Mesothelial cell of epicardium (in vitro differentiated cells): ENCODE data around the gene CHMP2B. TPM values are rescaled to one million over a fixed set of nuclear protein-coding genes. Genes with fewer than 3 reads are reported as not detected.

Experiments
- DNase-seq, 2 experiments: peaks; one replicate each; pipeline ENCODE4 v3.0.0; 2021; ENCODE audit warnings: low spot score in 2 of 2; ENCODE audit not compliant: unreplicated experiment in 2 of 2
- H3K27ac Mint-ChIP-seq: 2 replicates; pipeline ENCODE4 v1.8.0; 2021; ENCODE audit warnings: mixed read lengths
- H3K27me3 Mint-ChIP-seq: 2 replicates; pipeline ENCODE4 v1.8.0; 2021; ENCODE audit warnings: low read depth, mixed read lengths
- H3K36me3 Mint-ChIP-seq: 2 replicates; pipeline ENCODE4 v1.8.0; 2021; ENCODE audit warnings: mixed read lengths
- H3K4me1 Mint-ChIP-seq: 2 replicates; pipeline ENCODE4 v1.8.0; 2021; ENCODE audit warnings: mixed read lengths
- H3K4me3 Mint-ChIP-seq: 2 replicates; pipeline ENCODE4 v1.8.0; 2021; ENCODE audit warnings: mild to moderate bottlenecking, moderate library complexity, mixed read lengths
- H3K9me3 Mint-ChIP-seq: 2 replicates; pipeline ENCODE4 v1.8.0; 2021; ENCODE audit warnings: mixed read lengths
- total RNA-seq: library from RNA; stranded (reverse); gene quantifications from 3 replicates; pipeline ENCODE4 v1.2.1, GENCODE V29; 2021
- TF ChIP-seq, protein P1 (sequence below): fragments of 200-600 bp; sonication (generic); IDR thresholded peaks from one replicate; pipeline ENCODE4 v1.5.0; 2021; ENCODE audit warnings: antibody characterized with exemption; ENCODE audit not compliant: unreplicated experiment

The CHMP2B gene, protein sequence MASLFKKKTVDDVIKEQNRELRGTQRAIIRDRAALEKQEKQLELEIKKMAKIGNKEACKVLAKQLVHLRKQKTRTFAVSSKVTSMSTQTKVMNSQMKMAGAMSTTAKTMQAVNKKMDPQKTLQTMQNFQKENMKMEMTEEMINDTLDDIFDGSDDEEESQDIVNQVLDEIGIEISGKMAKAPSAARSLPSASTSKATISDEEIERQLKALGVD
- 26.4 to 27.4 TPM (median 27.2 TPM) in 3 replicates for total RNA-seq

DNA sequence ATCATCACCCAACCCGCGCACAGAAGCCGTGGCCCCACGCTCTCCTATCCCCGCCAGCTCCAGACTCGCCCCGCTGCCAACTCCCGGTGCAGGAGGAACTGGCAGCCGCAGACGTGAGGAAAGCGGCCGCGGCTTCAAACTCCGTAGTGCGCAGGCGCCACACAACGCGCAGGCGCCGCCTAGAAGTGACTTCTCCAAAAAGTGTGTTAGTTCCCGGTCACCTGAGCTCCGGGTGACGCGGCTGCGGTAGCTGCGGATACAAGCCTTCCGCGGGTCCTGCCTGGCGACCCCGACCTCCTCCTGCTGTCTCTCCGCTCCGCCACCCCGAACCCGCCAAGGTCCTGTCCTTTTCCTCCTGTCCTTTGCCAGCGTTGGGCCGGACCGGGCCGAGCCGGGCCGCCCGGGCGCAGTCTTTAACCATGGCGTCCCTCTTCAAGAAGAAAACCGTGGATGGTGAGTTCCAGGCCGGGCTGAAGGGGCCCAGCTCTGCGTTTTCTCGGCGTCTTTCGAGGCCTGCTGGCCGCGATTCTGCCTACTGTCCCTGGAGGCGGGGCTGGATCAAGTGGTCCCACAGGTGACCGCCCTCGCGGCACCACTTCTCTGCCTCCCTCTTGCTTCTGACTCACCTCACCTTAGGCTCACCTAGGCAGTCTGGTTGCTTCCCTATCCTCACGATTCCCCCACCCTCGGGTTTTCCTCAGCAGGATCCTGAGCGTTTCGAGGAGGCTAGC lies at the start of gene CHMP2B:
TSS of gene CHMP2B (plus strand) at position 206 of the 731 bp plus-strand sequence. CDS start at position 420, 214 bp downstream.
- Mint-ChIP-seq H3K4me1 (peaks cover 38% of the 10 kb centered on the region), H3K9me3 (peaks cover 4% of the 10 kb centered on the region), H3K27ac (peak within 1 kb of the TSS; percentile 100), H3K36me3 (peaks cover 5% of the 10 kb centered on the region), H3K4me3 (peak within 1 kb of the TSS; percentile 100), H3K27me3 (peaks cover 10% of the 10 kb centered on the region)
- TF ChIP-seq, protein P1, sequence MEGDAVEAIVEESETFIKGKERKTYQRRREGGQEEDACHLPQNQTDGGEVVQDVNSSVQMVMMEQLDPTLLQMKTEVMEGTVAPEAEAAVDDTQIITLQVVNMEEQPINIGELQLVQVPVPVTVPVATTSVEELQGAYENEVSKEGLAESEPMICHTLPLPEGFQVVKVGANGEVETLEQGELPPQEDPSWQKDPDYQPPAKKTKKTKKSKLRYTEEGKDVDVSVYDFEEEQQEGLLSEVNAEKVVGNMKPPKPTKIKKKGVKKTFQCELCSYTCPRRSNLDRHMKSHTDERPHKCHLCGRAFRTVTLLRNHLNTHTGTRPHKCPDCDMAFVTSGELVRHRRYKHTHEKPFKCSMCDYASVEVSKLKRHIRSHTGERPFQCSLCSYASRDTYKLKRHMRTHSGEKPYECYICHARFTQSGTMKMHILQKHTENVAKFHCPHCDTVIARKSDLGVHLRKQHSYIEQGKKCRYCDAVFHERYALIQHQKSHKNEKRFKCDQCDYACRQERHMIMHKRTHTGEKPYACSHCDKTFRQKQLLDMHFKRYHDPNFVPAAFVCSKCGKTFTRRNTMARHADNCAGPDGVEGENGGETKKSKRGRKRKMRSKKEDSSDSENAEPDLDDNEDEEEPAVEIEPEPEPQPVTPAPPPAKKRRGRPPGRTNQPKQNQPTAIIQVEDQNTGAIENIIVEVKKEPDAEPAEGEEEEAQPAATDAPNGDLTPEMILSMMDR, result no peak
- DNase-seq, result peak; percentile 80 to 95

DNA sequence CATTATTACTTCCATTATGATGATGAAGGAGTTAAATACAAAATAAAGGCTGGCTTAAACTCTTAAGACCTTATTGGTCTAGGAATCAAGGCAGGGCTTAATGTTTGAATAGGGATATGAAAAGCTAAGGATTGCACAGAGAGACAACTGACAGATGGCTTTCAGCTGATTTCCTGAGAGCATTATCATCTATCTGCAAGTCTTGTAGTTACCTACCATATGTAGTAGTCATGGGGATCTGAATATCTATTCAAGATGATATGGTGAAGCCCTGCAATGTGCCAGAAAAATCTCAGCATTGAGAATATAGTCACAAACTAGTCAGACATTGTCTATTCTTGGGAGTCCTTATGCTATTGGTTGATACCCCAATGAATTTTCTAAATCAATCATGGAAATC lies 47.5 kb upstream of the CHMP2B start:
- no peak overlapping the region for H3K4me3 Mint-ChIP-seq
- H3K27me3 Mint-ChIP-seq, result peaks cover 21% of the 10 kb centered on the region
- H3K4me1 Mint-ChIP-seq, result peaks cover 13% of the 10 kb centered on the region
- H3K36me3 Mint-ChIP-seq, result no peaks in the 10 kb centered on the region
- TF ChIP-seq, protein P1, result no peak
- no peak overlapping the region for H3K27ac Mint-ChIP-seq
- DNase-seq, result no peak
- H3K9me3 Mint-ChIP-seq, result no peaks in the 10 kb centered on the region

DNA sequence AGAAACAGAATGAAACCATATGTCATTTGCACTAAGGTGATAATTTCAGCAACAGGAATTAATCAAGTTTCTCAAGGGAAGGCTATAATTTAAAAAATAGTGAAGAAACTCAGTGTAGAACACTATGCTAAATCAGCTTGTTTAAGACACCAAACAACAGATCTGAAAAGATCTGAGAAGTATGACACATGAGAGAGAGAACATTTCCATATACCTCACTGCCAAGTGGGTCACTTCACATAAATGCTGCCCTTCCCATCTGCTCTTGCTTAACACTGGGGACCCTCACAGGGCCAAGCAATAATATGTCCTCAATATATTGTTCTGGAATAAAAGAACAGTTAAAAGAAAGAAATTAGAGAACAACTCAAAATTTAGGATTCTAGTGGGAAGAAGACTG lies 45.6 kb upstream of the CHMP2B start:
- H3K4me3 Mint-ChIP-seq, result no peak overlapping the region

DNA sequence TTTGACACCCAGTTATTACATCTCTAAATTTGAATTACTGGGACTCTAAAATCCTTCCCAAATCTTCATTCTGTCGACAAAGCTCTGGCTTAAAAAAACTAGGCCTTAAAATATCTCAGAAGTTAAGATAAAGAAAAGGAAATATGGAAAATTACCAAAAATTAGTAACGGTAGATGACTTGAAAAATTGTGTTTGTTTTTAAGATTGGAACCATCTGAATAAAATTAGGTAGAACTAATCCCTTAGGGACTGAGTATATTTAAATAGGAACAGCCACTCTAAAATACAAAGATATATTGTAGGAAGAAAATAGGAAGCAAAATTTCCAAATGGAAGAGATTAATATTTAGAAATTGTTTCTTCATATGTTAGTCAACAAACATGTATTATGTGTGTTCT lies 45.1 kb upstream of the CHMP2B start:
- Mint-ChIP-seq H3K27ac (no peak overlapping the region), H3K4me3 (no peak overlapping the region), H3K9me3 (no peaks in the 10 kb centered on the region), H3K27me3 (peaks cover 23% of the 10 kb centered on the region), H3K4me1 (peaks cover 8% of the 10 kb centered on the region), H3K36me3 (no peaks in the 10 kb centered on the region)
- TF ChIP-seq, protein P1, result no peak
- no peak for DNase-seq

More for the DNA sequence above, 45.6 kb upstream of the CHMP2B start:
- TF ChIP-seq, protein P1, result no peak
- H3K9me3 Mint-ChIP-seq, result no peaks in the 10 kb centered on the region
- peaks cover 8% of the 10 kb centered on the region for H3K4me1 Mint-ChIP-seq
- peaks cover 23% of the 10 kb centered on the region for H3K27me3 Mint-ChIP-seq
- no peaks in the 10 kb centered on the region for H3K36me3 Mint-ChIP-seq
- H3K27ac Mint-ChIP-seq, result no peak overlapping the region
- no peak for DNase-seq

DNA sequence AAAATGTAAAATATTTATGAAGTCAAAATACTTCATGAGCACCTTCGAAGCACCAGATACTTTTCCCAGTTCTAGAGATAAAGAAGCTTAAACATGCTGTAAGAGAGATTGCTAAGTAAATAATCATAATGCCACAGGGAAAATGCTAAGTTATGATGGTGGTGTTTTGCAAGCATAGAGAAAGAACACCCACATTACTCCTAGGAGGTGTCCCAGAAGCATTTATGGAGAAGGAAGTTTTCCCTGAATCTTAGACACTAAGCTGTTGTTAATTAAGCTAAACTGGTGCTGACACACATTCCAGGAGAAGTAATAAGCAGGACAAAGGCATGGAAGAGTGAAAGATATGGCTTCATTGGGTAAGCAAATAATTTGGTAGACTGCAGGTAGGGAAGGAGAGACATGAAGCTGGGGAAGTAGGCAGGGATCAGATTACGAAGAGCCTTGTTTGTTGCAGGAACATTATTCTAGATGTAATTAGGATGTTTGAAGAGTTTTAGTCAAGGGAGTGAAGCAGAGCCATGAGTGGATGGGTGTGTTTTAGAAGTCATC lies 40.4 kb upstream of the CHMP2B start:
- TF ChIP-seq, protein P1, result no peak
- Mint-ChIP-seq H3K27ac (no peak overlapping the region), H3K27me3 (peaks cover 13% of the 10 kb centered on the region)

More for the DNA sequence above, 40.4 kb upstream of the CHMP2B start:
- Mint-ChIP-seq H3K4me3 (no peak overlapping the region), H3K36me3 (no peaks in the 10 kb centered on the region), H3K9me3 (no peaks in the 10 kb centered on the region), H3K4me1 (peaks cover 9% of the 10 kb centered on the region)
- no peak for DNase-seq
